Suprapubic skin (tissue), 4 donors: ENCODE results near the gene LPAR1. TPM values are rescaled to one million over a fixed set of nuclear protein-coding genes. Genes with fewer than 3 reads are reported as not detected.

Source experiments
- DNase-seq, 2 donors: peaks; one replicate each; pipeline ENCODE4 v3.0.0-alpha.2; 2019; ENCODE audit warnings: low spot score in 2 of 2
- H3K27ac ChIP-seq: fragments of 200-600 bp; sonication (generic); one replicate; pipeline ENCODE4 v1.5.1; 2019
- H3K27me3 ChIP-seq: fragments of 200-600 bp; sonication (generic); one replicate; pipeline ENCODE4 v1.5.1; 2019
- H3K36me3 ChIP-seq: fragments of 200-600 bp; sonication (generic); one replicate; pipeline ENCODE4 v1.5.1; 2019
- H3K4me1 ChIP-seq: fragments of 200-600 bp; sonication (generic); one replicate; pipeline ENCODE4 v1.5.1; 2019
- H3K4me3 ChIP-seq: fragments of 200-600 bp; sonication (generic); one replicate; pipeline ENCODE4 v1.5.1; 2019; ENCODE audit warnings: mild to moderate bottlenecking
- H3K9me3 ChIP-seq: fragments of 200-600 bp; sonication (generic); one replicate; pipeline ENCODE4 v1.5.1; 2019
- EP300 ChIP-seq: sonication (generic); formaldehyde crosslinking; IDR thresholded peaks from one replicate; pipeline ENCODE4 v1.6.1; 2017; ENCODE audit warnings: antibody characterized with exemption
- POLR2A ChIP-seq, 2 donors: fragments of 450-650 bp; IDR thresholded peaks; one replicate each; pipeline ENCODE4 v1.6.1; 2017; ENCODE audit warnings: antibody characterized with exemption in 2 of 2, mild to moderate bottlenecking in 2 of 2, moderate library complexity in 2 of 2
- POLR2AphosphoS5 ChIP-seq, 3 donors: sonication (generic); formaldehyde crosslinking; IDR thresholded peaks; one replicate each; pipeline ENCODE4 v1.6.1; 2017; ENCODE audit warnings: antibody characterized with exemption in 3 of 3
- WGBS: methylation state at CpG from one replicate; pipeline ENCODE4 v1.1.5; 2018; 5-methylcytosine and 5-hydroxymethylcytosine counted together
- total RNA-seq, 4 donors: library from RNA; depleted of rRNA; stranded (reverse); fragments of >200 nt; gene quantifications; one replicate each; pipeline ENCODE4 v1.1.0, GENCODE V29; 2016
- TF ChIP-seq, protein P1 (sequence below), 2 donors: fragments of 200-600 bp in 1 of 2; fragments of 450-650 bp in 1 of 2; sonication (generic) in 1 of 2; IDR thresholded peaks; one replicate each; pipeline ENCODE4 v1.5.1; 2016 to 2019; ENCODE audit warnings: antibody characterized with exemption in 2 of 2, mild to moderate bottlenecking in 1 of 2, moderate library complexity in 1 of 2

Gene LPAR1
- total RNA-seq, 4 donors from 2014 or later, result 16.2 to 65.8 (median 23.5) TPM

DNA sequence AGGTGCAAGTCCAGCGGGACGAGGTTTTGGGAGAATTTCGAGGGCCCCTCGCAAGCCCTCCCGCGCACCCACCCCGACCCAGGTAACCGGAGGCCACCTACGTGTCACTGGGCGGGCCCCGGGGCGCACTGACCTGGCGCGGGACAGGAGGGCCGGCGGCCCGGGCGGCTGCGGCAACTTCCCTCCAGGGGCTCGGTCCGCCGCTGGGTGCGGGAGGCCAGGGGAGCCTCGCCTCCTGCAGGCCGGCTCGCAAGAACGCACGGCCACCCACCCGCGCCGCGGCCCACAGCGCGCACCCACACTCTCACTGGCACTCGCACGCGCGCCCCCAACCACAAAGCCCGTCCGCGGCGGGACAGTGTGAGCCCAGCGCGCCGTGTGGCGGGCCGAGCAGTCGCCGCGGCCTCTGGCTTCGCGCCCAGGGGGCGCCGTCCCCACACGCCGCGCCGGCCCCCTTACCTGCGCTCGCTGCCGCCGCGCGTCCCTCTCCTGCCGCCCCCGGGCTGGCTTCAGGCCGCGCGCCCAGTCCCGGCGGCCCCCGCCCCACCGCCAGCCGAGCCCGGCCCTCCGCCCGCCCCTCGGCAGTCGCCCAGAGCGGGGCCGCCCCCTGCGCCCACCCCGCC, 451 bp downstream of the LPAR1 start:
- Histone ChIP-seq H3K36me3 (no peaks in the 10 kb centered on the region), H3K27ac (peak overlapping the region; percentile 96), H3K9me3 (no peaks in the 10 kb centered on the region), H3K4me1 (peaks cover 44% of the 10 kb centered on the region), H3K4me3 (peak overlapping the region; percentile 80), H3K27me3 (no peaks in the 10 kb centered on the region)
- peak; percentile 64 to 81 for DNase-seq
- TF ChIP-seq POLR2AphosphoS5 (IDR thresholded peaks at IDR 0.05), result no peak
- TF ChIP-seq POLR2A (IDR thresholded peaks at IDR 0.05), result no peak
- TF ChIP-seq EP300, result no peak
- TF ChIP-seq, protein P1, sequence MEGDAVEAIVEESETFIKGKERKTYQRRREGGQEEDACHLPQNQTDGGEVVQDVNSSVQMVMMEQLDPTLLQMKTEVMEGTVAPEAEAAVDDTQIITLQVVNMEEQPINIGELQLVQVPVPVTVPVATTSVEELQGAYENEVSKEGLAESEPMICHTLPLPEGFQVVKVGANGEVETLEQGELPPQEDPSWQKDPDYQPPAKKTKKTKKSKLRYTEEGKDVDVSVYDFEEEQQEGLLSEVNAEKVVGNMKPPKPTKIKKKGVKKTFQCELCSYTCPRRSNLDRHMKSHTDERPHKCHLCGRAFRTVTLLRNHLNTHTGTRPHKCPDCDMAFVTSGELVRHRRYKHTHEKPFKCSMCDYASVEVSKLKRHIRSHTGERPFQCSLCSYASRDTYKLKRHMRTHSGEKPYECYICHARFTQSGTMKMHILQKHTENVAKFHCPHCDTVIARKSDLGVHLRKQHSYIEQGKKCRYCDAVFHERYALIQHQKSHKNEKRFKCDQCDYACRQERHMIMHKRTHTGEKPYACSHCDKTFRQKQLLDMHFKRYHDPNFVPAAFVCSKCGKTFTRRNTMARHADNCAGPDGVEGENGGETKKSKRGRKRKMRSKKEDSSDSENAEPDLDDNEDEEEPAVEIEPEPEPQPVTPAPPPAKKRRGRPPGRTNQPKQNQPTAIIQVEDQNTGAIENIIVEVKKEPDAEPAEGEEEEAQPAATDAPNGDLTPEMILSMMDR (IDR thresholded peaks at IDR 0.05), result no peak
- 2% methylated on average over 19 of the region's 83 CpGs for whole genome bisulfite sequencing

DNA sequence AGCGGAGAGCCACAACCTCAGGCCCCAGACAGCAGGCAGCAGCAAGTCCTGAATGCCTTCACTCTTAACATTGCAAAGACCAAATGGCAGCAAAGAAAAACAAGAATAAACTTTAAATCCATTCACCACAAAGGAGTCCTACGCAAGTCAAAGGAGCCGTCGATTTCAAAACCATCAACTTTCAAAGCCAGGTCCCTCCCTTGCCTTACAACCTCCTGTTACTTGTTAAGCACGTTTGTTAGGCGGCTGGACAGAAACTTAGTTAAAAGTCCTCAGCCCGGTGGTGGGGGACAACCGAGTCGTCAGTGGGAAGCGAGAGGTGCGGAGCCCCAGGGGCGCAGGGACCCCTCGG, 938 bp downstream of the LPAR1 start:
- Histone ChIP-seq H3K9me3 (no peaks in the 10 kb centered on the region), H3K27ac (peak overlapping the region; percentile 96), H3K27me3 (no peaks in the 10 kb centered on the region), H3K4me3 (peak overlapping the region; percentile 80), H3K4me1 (peaks cover 43% of the 10 kb centered on the region), H3K36me3 (no peaks in the 10 kb centered on the region)
- TF ChIP-seq POLR2A (IDR thresholded peaks at IDR 0.05), result peak in 1 of 2 donors; percentile 22
- TF ChIP-seq POLR2AphosphoS5 (IDR thresholded peaks at IDR 0.05), result no peak
- WGBS, result 4% methylated on average over 13 of the region's 13 CpGs
- no peak for DNase-seq

DNA sequence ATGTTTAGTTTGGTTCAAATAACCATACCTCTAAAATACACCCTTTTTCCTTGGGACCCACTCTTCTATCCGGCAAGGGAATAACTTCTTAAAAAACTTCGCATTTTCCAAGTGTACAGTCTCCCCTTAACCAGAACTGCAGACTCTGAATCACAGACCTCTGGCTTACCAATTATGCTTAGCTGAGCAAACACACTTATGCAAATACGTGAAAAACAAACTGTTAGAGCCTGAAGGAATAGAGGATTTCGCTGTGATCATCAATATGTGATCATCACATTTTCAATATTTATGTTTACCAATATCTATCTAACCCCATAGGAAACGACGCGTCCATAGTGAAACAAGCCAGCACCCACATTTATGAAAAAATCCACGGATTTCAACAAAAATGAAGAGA, 1.3 kb downstream of the LPAR1 start:
- no peaks in the 10 kb centered on the region for H3K36me3 ChIP-seq
- WGBS, result 10% methylated on average over 8 of the region's 8 CpGs
- DNase-seq, result no peak
- TF ChIP-seq EP300, result no peak
- no peak for TF ChIP-seq POLR2AphosphoS5 (IDR thresholded peaks at IDR 0.05)
- TF ChIP-seq, protein P1 (IDR thresholded peaks at IDR 0.05), result no peak
- TF ChIP-seq POLR2A (IDR thresholded peaks at IDR 0.05), result no peak
- peaks cover 39% of the 10 kb centered on the region for H3K4me1 ChIP-seq
- H3K27ac ChIP-seq, result peak overlapping the region; percentile 96
- H3K4me3 ChIP-seq, result peak overlapping the region; percentile 80
- H3K9me3 ChIP-seq, result no peaks in the 10 kb centered on the region
- no peaks in the 10 kb centered on the region for H3K27me3 ChIP-seq

DNA sequence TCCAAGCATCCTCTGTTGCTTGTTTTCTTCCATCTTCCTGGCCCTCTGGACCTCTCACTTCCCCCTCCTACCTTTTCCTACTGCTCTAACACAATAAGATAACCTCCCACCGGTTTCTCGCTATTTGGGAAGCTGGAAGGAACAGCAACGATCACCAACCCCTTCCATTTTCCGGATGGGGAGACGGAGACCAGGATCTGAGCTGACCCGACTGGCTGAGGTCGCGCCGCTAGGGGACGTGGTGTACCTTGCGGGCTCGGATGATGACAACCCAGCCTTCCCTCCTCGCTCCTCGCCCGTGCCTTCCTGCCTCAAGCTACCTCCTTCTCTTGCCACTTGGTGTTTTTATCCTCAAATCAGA, 1.9 kb downstream of the LPAR1 start:
- Histone ChIP-seq H3K4me1 (peaks cover 34% of the 10 kb centered on the region), H3K9me3 (no peaks in the 10 kb centered on the region), H3K4me3 (peak overlapping the region; percentile 80), H3K36me3 (no peaks in the 10 kb centered on the region), H3K27me3 (no peaks in the 10 kb centered on the region), H3K27ac (peak overlapping the region; percentile 96)
- TF ChIP-seq, protein P1 (IDR thresholded peaks at IDR 0.05), result peak in 1 of 2 donors; percentile 43
- TF ChIP-seq POLR2A (IDR thresholded peaks at IDR 0.05), result no peak
- no peak for TF ChIP-seq EP300
- TF ChIP-seq POLR2AphosphoS5 (IDR thresholded peaks at IDR 0.05), result peak in 1 of 3 donors; percentile 64
- WGBS, result 8% methylated on average over 15 of the region's 15 CpGs
- DNase-seq, result peak; percentile 83 to 89

DNA sequence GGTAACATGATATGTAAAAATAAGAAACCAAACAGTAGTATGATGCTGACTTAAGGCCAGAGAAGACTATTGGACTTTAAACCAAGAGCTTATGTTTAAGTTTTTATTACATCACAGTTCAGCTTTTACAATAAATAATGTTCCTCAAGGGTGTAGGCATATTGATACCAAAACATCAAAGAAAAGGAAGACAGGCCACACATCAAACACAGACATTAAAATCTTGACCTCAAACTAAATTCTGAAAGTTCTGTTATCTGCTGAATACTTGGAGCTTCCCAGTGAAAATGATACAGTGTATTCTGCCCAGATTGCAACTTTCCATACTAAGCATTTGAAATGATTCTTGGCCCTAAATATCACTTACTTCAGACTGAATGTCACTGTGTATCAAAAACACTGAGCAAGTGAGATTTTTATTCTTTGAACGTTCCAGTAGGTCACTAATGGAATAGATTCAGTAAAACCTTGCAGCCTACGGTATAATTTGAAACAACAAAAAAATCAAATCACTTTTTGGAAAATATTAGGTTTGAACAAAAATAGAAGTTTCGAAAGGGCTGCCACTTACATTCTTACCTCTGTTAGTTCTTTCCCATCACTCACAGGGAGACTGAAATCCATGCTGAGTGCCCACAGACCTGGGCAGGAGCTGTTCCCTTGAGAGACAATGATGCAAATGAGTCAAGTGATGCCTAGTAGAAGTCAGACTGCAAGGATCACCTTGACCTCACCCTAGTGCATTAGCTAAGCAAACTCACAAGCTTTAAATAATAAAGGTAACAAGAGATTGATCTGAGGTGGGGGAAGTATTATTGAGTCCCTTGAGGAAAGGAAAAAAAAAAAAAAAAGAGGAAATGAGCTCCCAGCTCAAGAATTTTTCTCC, 2.5 kb downstream of the LPAR1 start:
- no peak for DNase-seq
- H3K4me3 ChIP-seq, result peak overlapping the region; percentile 80
- no peaks in the 10 kb centered on the region for H3K9me3 ChIP-seq
- 64% methylated on average over 3 of the region's 3 CpGs for WGBS
- no peak for TF ChIP-seq EP300
- TF ChIP-seq, protein P1 (IDR thresholded peaks at IDR 0.05), result no peak
- no peak for TF ChIP-seq POLR2AphosphoS5 (IDR thresholded peaks at IDR 0.05)
- no peak for TF ChIP-seq POLR2A (IDR thresholded peaks at IDR 0.05)
- H3K27me3 ChIP-seq, result no peaks in the 10 kb centered on the region
- peak overlapping the region; percentile 96 for H3K27ac ChIP-seq
- peaks cover 30% of the 10 kb centered on the region for H3K4me1 ChIP-seq
- no peaks in the 10 kb centered on the region for H3K36me3 ChIP-seq
